Measurements from ENCODE around the gene PLEKHA6.

Gene PLEKHA6

DNA sequence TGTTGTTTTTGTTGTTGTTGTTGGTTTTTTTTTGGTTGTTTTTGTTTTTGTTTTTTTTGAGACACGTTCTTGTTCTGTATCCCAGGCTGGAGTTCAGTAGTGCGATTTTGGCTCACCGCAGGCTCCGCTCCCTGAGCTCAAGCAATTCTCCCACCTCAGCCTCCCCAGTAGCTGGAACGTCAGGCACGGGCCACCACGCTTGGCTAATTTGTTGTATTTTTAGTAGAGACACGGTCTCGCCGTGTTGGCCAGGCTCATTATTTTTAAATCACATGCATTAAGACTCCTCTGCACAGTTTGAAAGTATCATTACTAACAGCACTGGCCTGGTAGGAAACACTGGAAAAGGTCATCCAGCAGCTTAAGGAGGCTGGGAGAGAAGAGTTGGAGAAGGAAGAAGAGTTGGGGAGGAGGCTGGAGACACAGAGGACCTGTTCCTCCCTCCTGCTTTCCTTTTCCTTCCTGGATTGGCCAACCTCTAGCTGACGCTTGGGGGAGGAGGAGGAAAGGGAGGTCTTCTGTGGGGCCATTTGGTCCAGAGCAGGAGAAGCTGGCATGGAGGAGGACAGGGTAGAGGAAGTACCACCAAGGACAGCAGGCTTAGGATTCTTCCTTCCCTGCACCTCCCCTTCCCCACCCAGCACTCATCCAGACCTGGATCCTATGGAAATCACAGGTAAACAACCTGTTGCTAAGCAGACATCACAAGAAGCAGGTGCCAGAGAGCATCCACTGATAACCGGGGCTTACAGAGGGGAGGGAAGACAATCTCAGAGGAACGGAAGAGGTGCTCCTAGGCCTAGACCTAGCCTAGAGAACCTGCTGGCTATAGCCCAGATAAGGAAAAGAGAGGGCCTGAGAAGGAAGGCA, 74.1 kb downstream of the PLEKHA6 start:
- DNase-seq (ENCODE audit: low read depth in 2 of 2) = no peak

DNA sequence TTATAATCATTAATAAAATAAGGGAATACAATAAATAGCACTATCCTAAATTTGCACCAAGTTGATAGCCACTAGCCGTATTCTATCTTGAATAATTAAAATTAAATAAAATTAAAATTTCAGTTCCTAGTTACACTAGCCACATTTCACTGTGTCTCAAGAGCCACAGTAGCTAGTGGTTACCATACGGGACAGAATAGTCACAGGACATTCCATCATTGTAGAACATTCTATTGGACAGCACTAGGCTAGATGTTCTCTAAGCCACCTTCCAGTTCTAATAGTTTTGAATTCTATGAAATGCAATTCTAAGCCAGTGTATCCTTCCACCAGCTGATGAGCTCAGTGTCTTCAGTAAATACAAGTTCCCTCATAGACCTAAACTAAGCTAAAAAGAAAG, 74.8 kb downstream of the PLEKHA6 start:
- DNase-seq (ENCODE audit: low read depth in 2 of 2) = no peak

- no peak for DNase-seq (ENCODE audit: low read depth in 2 of 2)
These were observed 75.7 kb downstream of the PLEKHA6 start for GRCh38 chr1:204283711-204284651.

DNA sequence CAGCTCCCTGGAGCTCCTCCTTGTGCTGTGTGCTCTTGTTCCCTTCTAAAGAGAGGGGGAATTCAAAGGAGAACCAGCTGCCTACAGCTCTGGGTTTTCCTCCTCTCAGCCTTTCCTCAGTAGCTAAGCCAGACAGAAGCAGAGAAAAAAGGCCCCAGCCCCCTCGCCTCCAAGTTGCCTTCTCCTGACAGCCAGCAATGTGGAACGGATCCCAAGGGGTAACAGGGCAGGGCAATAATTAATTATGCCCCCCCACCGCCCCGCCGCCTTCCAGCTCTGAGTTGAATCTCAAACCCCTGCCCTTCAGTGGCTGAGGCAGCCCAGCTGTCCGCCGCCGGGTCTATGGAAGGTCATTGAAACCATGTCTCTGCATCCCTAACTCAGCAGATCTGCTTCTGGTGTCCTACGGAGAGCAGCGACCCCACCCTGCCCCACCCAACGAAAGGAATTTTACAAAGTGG, 76.9 kb downstream of the PLEKHA6 start:
- no peak for DNase-seq (ENCODE audit: low read depth in 2 of 2)

DNA sequence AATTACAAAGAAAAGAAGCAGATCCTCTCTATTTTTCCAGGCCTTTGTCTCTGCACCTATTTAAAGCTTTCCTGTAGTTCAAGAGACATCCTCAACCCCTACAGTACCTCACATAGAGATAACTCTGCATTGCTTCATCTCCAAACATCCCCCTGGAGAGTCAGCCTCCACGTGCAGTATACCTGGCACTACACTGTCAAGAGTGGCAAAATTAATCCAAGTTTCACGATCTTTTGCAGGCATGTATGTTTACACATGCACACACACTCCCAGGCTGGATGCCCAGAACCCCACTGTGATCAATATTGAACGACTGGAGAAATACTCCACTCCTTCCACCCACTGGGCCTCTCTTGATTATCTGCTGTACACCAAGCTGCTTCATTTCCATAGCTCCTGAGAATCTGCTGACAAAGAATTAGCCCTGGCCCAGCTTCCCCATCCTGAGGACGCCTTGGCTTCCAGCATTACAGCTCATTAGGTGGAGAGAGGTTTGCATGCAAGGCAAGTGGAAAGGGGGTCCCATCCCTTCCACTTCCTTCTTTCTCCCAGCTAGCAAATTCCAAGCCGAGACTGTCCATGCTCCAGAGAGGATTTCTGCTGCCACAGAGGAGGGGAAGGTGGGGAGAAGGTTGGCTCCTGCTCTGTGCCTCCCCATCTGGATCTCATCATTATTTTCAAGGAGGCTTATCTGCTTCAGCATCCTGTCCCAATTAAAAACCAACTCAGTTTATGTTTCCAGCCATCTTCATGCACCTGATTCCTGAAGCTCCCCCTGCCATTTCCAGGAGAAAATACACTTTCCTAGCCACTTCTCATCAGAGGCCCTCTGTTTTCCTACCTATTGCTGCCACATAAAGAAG, 79.4 kb downstream of the PLEKHA6 start:
- no peak for DNase-seq (ENCODE audit: low read depth in 2 of 2)

GRCh38 chr1:204278958-204279357, 80.8 kb downstream of the PLEKHA6 start:
- no peak for DNase-seq (ENCODE audit: low read depth in 2 of 2)

- DNase-seq (ENCODE audit: low read depth in 2 of 2) = no peak
These were observed 81.5 kb downstream of the PLEKHA6 start for GRCh38 chr1:204278251-204278650.

GRCh38 chr1:204277563-204278219, 82.0 kb downstream of the PLEKHA6 start:
- DNase-seq (ENCODE audit: low read depth in 2 of 2) = no peak

GRCh38 chr1:204275695-204276370, 83.9 kb downstream of the PLEKHA6 start:
- DNase-seq (ENCODE audit: low read depth in 2 of 2) = no peak

- DNase-seq (ENCODE audit: low read depth in 2 of 2) = no peak
These were observed 85.3 kb downstream of the PLEKHA6 start for GRCh38 chr1:204274446-204274845.

- DNase-seq (ENCODE audit: low read depth in 2 of 2) = no peak
These were observed 87.2 kb downstream of the PLEKHA6 start for GRCh38 chr1:204272505-204272904.

DNA sequence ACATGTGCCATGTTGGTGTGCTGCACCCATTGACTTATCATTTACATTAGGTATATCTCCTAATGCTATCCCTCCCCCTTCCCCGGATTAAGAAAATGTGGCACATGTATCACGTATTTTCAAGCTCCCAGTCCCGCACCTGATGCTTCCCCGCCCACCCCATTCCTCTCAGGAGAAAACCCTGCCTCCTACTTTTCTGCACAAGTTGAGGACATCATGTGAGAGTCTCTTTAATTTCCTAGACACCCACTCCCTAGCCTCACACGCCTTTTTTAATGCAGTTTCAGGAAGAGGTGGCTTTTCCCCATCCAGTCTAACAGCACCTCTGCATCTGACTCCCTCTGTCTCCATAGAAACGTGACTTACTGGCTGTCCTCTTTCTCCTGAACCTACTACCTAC, 87.8 kb downstream of the PLEKHA6 start:
- DNase-seq (ENCODE audit: low read depth in 2 of 2) = no peak

DNA sequence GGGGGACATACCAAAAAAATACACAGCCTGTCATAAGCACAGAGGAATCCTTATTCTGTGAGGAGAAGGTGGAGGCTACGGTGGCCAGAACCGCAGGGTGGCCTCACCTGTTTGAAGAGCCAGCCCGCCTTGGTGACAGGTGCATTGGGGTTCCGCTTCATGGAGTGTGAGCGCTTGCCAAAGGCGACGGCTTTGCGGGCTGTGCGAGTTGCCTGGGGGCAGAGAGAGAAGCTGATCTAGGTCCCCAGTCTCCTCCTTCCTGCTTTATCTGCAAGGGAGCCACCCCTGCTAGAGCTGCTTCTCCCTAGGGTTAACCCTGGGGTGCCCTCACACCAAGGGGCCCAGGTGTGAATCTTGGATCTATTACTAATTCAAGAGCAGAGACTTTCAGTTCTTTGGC, 91.6 kb downstream of the PLEKHA6 start:
- no peak for DNase-seq (ENCODE audit: low read depth in 2 of 2)

GRCh38 chr1:204267191-204267601, 92.5 kb downstream of the PLEKHA6 start:
- DNase-seq (ENCODE audit: low read depth in 2 of 2) = no peak

GRCh38 chr1:204266504-204267034, 93.2 kb downstream of the PLEKHA6 start:
- no peak for DNase-seq (ENCODE audit: low read depth in 2 of 2)

GRCh38 chr1:204265665-204266064, 94.1 kb downstream of the PLEKHA6 start:
- DNase-seq (ENCODE audit: low read depth in 2 of 2) = no peak

- DNase-seq (ENCODE audit: low read depth in 2 of 2) = no peak
These were observed 94.9 kb downstream of the PLEKHA6 start for GRCh38 chr1:204264805-204265204.

- no peak for DNase-seq (ENCODE audit: low read depth in 2 of 2)
These were observed 96.3 kb downstream of the PLEKHA6 start for GRCh38 chr1:204263254-204263910.

DNA sequence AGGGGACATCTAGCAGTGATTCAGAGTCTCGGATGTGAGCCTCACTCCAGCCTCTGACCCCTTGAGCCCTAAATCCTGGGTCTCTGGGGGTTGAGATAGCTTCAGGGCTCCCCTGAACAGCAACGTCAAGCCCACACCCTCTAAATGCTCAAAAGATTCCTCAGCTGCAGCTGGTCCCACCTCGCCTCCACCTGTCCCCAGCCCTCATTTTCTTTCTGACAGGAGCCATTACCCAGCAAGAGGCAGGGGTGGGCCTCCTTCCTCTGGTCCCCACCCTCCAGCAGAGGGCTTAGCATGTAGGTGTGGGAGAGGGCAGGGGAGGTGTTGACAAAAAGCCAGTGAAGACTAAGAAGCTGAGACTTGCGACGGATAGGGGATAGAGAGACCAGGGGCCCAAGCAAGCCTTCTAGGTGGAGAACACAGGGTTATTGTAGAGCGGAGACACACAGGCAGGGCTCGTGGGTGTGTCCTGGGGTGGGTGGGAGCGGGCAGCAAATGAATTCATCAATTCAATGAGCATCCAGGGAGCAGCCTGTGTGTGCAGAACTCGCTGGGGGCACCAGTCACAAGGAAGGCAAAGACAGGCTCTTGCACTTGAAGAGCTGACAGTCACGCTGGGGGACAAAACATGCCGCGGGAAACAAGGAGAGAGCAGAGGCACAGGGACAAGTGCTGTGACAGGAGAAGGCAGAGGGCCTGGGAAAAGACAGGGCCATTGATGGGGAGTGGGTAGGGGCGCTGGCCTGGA, 97.0 kb downstream of the PLEKHA6 start:
- DNase-seq (ENCODE audit: low read depth in 2 of 2) = no peak

Measured in stimulated activated CD4-positive, alpha-beta T cell treated with anti-CD3 and anti-CD28 coated beads, Interleukin-1b, Interleukin-23, amount 100 ng/mL, for 1 hour (primary cell).